Measurements from ENCODE around the gene PPM1H.

Gene PPM1H

GRCh38 chr12:62866451-62867082, 68.4 kb downstream of the PPM1H start:
- no peak for DNase-seq

DNA sequence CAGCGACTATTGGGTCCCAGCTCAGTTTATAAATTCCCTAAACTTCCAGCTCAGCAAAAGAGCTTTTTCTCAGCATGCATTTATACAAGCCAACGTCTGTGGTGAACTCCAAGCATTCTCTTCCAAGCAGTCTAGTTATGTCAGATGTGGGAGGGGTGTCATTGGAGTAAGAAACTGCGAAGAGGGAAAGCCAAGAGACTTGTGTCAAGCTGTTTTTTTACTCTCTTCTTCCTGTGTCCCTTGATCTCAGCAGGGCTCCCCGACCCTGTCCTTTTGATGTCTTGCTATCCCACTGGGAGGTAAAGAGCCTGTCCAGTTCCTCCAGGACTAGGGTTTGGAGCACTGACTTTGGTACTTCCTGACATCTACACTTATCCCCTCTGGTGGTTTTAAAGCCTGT, 69.0 kb downstream of the PPM1H start:
- DNase-seq, result no peak

DNA sequence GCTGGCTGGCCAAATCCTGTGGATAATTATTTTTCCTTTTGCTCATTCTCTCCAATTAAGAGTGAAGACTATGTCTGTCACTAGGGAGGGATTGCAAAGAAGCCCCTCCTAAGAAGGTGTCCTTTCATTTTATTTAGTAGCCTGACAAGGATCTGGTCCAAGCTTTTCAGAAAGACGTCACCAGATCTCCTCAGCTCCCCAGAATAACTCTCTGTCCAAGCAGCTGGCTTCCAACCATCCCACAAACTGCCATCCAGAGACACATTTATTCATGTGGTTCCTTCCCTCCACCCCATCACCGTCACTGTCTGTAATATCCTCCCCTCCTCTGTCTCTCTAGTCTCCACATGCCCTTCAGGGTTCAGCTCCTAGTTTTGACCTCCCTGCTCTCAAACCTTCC, 69.9 kb downstream of the PPM1H start:
- no peak for DNase-seq

DNA sequence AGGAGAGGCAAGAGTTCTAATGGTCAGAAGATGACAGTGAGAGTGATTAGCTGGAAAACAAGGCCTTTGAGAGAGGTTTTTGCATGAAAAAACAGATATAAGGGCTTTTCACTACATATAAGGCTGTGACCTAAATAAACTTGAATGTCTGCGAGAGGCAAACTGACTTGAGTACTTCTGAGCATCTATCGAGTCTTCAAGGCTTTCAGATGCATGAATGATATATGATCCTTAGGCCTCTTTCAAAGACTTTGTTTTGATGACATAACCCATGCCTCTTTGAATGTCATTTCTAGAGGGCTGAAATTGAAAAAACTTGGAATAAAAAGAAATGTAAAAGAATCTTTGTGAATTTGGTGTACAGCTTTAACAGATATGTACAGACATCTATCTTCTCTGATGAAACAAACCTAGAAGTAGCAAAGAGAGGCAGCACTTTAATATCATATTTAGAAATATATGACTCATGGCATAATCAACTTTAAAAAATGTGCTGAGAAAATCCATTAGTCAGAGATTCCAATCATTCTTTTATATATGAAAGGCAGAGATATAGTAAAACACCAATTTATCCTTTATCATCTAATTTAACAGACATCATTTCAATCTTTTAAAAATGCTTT, 72.6 kb downstream of the PPM1H start:
- no peak for DNase-seq

DNA sequence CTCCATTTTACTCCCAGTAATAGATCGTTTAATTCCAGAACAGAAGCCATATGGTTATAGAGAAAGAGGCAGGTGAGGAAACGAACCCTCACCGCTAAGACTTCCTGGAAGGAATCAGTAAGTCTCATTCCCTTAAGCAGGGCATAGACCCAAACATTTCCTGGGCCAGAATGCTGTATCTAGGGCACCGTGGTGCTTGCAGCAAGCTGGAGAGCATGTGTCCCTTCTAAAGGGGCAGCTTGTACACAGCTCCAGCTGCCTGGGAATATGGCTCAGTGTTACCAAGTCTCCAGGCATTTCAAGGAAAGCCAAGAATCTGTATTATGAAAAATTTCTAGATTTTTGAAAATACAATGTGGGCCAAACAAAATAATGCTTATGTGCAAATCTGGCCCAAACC, 73.4 kb downstream of the PPM1H start:
- no peak for DNase-seq

DNA sequence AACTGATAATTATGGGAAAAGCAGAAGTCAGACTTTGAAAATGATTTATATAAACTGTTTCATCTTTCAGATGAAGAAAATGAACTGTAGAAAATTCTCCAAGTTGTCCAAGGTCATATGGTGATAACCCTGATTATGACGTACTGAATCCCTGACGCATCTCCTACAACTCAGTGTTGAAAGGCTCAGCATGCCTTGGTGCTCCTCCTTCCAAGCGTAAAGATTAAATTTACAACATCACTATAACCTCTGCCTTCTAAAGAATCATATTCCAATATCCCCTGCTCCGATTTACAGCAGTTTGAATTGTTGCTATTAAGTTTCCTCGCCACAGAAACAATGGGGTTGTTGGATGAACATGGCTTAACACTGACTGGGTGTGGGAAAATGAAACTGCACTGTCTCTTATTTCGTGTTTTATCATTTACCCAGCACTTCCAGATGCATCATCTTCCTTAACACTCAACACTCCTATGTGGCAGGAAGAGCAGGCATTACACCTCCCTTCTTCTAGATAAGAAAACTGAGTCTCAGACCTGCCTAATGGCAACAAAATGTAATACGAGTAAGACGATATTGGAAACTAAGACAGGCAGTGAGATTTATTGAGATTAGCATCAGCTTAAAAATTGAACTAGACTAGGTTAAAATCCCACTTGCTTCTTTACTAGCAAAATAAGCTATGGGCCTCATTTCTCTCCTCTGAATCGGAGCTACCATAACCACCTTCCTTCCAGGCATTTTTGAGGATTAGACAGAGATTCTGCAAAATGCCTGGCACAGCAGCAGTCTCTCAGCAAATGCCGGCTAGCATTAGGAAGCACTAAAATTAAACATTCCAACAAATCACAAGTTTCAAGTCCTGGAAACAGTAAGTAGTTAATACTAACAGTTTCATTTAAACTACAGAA, 74.2 kb downstream of the PPM1H start:
- DNase-seq, result no peak

DNA sequence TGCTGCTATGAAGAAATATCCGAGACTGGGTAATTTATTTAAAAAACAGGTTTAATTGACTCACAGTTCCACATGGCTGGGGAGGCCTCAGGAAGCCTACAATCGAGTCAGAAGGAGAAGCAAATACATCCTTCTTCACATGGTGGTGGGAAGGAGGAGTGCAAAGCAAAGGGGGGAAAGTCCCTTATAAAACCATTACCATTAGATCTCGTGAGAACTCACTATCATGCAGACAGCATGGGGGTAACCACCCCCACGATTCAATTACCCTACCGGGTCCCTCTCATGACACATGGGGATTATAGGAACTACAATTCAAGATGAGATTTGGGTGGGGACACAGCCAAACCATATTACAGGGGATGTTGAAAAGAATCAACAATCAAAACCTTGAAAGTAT, 74.9 kb downstream of the PPM1H start:
- DNase-seq, result no peak

DNA sequence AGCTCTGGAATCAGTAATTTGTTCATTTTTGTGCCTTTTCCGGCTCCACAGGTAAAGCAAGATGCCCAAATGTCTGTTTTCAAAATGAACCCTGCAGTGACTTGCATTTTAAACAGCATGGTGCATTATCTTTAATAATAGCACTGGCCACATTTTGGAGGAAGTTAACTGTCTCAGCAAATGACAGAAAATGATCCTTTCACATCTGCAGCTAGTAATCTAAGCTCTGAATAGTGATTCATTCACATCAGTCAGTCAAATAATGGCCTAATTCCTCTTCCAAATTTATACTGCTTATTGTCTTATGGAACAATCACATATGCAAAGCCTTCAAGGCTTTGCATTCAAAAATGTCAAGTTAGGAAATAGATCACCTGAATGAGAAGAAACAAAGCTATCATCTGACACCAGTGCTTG, 75.6 kb downstream of the PPM1H start:
- no peak for DNase-seq

DNA sequence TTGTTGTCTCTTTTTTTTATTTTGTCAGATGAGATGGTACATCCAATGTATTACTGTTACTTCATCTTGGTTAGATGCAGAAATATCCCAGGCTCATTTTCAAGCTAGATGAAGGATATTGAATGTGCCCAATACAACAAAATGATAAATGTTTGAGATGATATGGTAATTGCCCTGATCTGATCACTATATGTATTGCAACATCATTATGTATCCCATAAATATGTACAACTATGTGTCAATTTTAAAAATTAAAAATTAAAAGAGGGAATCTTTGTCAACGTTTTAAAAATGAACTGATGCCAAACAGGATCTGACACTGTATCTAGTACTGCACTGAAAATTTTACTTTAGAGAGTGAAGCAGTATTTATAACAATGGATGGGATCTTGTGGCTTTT, 78.5 kb downstream of the PPM1H start:
- DNase-seq, result no peak

- DNase-seq, result no peak
Observed at GRCh38 chr12:62854024-62854423, 80.9 kb downstream of the PPM1H start.

- DNase-seq, result no peak
Observed at GRCh38 chr12:62849398-62849797, 85.6 kb downstream of the PPM1H start.

GRCh38 chr12:62848418-62848817, 86.5 kb downstream of the PPM1H start:
- DNase-seq, result no peak

GRCh38 chr12:62847709-62848108, 87.2 kb downstream of the PPM1H start:
- DNase-seq, result no peak

DNA sequence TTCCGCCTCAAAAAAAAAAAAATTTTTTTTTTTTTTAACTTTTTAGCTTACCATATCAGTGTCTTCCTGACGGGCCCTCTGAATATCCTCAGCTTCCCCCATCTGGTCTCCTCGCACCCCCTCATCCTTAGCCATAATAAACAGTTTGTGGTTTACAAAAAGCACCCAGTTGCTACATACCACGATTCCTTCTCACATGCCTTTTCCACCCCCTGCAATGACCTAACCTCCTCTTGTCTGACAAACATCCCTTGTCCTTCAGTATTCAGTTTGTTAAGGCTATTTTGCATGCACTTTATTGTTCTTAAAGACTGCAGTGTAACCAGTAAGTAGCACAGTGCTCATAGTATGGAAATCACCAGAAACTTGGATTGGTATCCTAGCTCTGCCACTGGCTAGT, 88.5 kb downstream of the PPM1H start:
- no peak for DNase-seq

DNA sequence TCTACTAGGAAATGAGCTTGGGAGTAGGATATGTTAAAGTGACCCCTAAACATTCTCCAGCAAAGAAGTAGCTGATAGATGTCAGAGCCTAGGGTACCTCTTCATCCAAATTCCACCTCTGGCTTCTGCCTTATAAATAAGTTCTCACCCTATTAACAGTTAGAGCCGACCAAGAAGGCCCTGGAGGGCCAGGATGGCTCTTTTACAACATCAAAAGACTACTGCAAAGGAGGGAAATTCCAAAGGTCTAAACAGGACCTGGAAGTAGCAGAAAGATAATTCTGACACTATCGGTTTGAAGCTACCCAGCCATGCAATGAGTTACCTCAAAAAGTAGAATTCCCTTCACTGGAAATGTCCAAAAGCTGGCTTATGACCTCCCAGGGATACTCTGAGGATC, 90.0 kb downstream of the PPM1H start:
- no peak for DNase-seq

GRCh38 chr12:62843716-62844115, 91.2 kb downstream of the PPM1H start:
- no peak for DNase-seq

- DNase-seq, result no peak
Observed at GRCh38 chr12:62841846-62842245, 93.1 kb downstream of the PPM1H start.

GRCh38 chr12:62840806-62841205, 94.1 kb downstream of the PPM1H start:
- no peak for DNase-seq

- DNase-seq, result no peak
Observed at GRCh38 chr12:62839869-62840660, 94.9 kb downstream of the PPM1H start.

DNA sequence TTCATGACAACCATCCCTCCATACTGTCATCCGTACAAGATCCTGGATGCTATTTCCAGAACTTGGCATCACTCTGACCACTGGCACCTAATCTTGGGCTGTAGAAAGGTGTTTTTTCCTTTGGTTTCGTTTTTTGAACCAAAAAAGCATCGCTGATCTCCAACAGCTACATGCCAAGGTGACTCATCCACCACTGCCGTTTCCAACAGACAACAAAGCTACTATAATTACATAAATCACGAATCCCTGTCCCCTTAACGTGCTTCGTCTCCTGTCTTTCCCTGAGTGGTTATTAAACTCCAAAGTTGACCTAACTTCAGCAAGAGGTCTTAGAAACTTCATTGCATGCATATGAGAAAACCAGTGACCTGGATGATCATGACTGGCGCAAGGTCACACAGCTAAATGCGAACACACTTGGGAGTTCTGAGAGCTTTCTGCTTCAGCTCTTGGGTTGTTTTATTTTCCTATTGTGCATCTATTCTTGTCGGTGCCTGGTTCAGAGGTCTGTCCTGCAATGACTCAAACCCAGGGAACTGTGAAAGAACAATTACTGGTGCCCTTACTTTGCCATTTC, 99.9 kb downstream of the PPM1H start:
- DNase-seq, result no peak

GRCh38 chr12:62834406-62834805, 100.5 kb downstream of the PPM1H start:
- DNase-seq, result no peak

- DNase-seq, result no peak
Observed at GRCh38 chr12:62833634-62834033, 101.3 kb downstream of the PPM1H start.

DNA sequence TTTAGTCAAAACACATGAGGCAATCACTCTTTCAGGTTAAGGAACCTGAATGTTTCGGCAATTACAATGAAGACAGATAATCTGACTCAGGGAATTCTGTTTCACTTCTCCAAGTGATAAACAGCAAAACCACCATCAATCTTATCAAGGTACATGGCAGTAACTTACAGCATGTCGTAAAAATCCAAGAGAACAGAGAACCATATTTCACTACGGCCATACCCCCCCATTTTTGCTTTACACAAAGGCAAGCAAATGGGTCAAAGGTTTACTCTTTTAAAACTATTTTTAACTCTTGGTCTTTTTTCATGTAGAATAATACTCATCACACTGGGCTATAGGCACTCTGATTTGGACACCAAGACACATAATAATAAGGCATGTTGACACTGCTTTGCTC, 102.4 kb downstream of the PPM1H start:
- DNase-seq, result no peak

Data from activated CD8-positive, alpha-beta memory T cell treated with anti-CD3 and anti-CD28 coated beads for 24 hours (primary cell).